Measurements from ENCODE around the gene PLXNA4.

The PLXNA4 gene

DNA sequence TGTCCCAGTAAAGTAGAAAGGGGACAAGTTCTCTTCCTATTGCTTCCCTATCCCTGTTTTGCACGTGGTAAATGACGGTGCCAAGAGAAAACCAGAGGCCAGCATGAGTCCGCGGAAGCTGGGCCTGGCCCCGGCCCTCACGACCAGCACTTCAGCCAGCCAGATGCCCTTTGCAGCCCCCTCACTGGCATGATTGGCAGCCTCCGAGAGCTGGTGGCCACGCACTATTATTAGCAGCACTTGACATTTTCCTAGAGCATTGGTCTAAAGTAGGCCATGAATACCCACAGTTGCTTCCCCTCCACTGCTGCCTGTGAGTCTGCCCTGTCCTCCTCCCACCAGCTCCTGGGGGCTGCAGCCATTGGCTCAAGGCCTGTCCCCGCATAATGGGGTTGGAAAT, 369.1 kb downstream of the PLXNA4 start:
- no peak for DNase-seq (ENCODE audit: low spot score)

- DNase-seq (ENCODE audit: low spot score), result no peak
Observed at GRCh38 chr7:132206594-132206993, 369.7 kb downstream of the PLXNA4 start.

DNA sequence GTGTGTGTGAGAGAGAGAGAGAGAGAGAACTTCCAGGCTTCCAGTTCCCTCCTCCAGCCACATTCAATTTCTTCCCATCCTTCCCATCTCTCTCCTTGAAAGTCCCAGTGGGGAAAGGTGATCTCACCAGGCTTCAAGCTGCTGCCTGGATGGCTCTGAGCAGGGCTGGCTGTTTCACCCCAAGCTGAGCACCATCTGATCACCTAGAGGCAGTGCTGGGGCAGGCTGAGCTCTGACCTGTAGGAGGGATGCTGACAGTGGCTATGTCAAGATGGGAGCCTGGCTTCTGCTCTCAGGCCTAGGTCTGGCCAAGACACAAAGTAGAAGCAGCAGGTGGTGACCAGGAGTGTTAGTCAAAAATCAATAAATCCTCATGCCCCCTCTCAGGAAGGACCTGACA, 370.8 kb downstream of the PLXNA4 start:
- no peak for DNase-seq (ENCODE audit: low spot score)

DNA sequence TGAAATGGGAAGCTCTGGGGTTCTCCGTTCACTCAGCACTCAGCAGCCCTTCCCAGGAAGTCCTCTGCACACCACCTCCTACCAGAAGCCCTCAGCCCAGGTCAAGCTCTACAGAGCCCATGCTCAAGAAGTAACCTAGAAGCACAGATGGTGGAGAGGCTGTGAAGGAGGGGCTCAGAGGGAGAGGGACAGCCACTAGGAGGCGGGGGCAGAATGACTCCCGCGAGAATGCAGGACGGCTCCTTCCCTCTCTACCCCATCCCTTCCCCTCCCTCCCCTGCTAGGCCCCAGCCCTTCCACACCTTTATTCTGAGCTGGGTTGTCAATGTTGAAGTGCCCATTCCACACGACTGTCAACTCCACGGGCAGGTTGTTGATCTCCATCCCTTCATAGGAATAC, 373.2 kb downstream of the PLXNA4 start:
- DNase-seq (ENCODE audit: low spot score), result no peak

GRCh38 chr7:132202541-132202940, 373.7 kb downstream of the PLXNA4 start:
- DNase-seq (ENCODE audit: low spot score), result no peak

DNA sequence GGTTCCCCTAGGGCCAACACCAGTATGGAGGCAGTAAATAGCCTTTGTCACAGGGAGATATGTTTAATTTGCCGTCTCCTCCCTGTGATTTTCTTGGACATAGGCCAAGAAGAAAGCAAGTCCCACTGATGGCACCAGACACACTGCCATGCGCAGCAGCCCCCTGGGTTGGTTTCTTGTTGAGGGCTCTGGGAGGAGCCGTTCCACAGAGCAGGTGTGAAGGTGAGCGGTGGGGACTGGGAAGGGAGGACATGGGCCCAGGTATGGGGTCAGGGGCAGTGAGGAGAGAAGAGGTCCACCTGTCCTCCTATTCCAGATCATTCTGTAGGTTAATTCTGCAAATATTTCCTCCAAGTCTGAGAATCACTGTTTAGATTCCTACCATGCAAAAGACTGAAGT, 376.1 kb downstream of the PLXNA4 start:
- no peak for DNase-seq (ENCODE audit: low spot score)

- DNase-seq (ENCODE audit: low spot score), result no peak
Observed at GRCh38 chr7:132199626-132200025, 376.6 kb downstream of the PLXNA4 start.

DNA sequence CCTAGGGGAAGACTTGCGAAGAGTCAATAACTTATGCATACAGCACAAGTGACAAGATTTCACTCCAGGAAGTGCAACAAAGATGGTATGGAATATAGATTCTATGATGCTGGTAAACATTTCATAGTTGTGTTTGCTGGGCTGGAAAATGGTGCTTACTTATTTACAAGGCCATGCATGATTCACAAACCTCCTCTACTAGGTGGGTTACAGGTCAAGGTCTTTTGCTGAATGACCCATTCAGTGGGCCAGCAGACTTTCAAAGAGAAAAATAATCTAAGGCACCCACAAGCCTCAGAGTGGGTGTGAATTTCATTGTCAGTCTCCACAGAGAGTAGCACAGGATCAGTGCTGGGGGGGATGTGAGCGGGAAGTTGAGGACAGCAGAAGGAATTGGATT, 378.5 kb downstream of the PLXNA4 start:
- no peak for DNase-seq (ENCODE audit: low spot score)

DNA sequence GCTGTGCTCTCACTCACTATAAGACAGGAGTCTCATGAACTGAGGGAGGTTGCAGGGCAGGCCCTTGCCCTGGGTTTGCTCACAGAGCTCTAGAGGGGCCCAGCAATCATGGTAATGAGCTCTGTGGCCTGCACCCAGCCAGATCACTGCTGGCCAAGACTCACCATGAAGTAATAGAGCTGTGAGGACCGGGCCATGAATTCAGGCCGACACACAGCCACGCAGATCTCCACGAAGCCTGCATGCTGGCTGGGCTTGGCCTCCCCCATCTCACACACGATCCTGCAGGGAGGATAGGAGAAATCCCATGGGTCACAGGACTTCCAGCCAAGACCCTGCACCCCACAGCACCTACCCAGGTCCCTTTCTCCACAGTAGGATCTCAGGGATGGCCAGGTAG, 382.4 kb downstream of the PLXNA4 start:
- DNase-seq (ENCODE audit: low spot score), result no peak

DNA sequence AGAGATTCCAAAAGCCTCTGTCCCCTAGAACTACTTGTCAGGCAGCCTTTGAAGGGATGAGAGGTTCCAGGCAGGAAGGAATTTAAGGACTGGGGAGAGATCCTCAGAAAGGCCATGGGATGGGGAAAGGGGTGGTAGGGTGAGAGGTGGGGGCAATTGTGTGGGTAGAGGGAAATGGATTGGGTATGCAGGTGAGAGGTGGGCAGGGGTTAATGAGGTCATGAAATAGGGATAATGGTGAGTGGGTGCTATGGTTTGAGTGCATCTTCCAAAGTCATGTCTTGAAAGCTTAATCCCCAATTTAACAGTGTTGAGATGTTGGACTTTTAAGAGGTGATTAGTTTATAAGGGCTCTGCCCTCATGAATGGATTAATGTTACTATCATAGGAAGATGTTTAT, 383.5 kb downstream of the PLXNA4 start:
- DNase-seq (ENCODE audit: low spot score), result no peak

GRCh38 chr7:132191418-132191817, 384.9 kb downstream of the PLXNA4 start:
- no peak for DNase-seq (ENCODE audit: low spot score)

- DNase-seq (ENCODE audit: low spot score), result no peak
Observed at GRCh38 chr7:132190683-132191082, 385.6 kb downstream of the PLXNA4 start.

- no peak for DNase-seq (ENCODE audit: low spot score)
Observed at GRCh38 chr7:132189881-132190280, 386.4 kb downstream of the PLXNA4 start.

GRCh38 chr7:132187869-132188789, 388.1 kb downstream of the PLXNA4 start:
- no peak for DNase-seq (ENCODE audit: low spot score)

DNA sequence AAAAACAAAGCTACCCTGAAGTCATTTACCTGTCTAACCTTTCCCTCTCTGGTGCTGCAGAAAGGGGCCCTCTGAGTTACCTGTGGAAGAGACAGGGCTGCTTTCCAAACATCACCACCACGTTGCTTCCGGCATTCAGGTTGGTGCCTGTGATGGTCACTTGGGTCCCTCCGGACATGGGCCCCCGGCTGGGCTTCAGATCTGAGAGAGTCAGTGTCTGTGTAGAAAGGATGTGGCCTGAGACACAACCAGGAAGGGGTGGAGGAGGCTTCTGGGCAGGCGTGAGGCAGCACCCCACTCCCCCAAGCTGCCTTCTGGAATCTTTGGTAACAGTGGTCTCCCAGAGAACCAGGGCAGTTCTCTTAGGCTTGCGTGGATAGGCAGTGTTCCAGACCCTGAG, 388.9 kb downstream of the PLXNA4 start:
- DNase-seq (ENCODE audit: low spot score), result no peak

DNA sequence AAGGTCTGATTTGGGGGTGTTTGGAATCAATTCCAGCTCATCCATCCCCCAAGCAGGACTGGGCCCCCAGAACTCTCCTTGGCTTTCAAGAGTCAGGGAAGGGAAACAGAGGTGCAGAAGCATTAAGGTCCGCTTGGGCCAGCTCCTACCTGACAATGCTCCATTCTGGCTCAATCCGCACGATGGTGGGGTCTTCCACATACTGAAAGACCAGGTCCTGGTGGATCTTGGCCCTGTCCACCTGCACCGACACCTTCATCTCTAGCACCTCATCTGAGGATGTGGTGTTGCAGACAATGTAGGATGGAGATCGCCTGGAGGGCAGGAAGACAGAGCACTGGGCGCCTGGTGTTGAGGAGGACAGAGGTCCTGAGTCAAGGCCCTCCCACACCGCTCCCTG, 391.1 kb downstream of the PLXNA4 start:
- no peak for DNase-seq (ENCODE audit: low spot score)

DNA sequence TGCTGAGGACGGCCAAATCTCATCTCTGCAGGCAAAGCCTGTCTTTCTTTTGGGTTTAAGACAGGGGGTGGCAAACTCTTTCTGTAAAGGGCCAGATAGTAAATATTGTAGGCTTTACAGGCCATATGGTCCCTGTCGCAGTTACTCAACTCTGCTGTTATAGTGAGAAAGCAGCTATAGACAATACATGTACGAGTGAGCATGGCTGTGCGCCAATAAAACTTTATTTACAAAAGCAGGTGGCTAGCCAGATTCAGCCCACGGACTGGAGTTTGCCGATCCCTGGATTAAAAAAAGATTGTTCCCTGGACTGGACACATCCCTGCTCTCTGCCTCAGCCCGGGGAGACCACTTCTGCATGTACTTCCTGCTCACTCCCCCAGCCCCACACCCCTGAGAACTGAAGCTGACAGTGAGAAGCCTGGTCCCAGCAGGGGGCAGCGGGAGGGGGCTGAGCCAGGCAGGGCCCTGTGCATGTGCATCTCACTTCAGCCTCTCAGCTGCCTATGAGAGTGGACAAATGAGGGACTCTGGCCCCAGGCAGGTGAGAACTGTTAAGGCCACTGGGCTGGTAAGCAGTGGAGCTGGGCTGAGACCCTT, 392.4 kb downstream of the PLXNA4 start:
- DNase-seq (ENCODE audit: low spot score), result no peak

- no peak for DNase-seq (ENCODE audit: low spot score)
Observed at GRCh38 chr7:132182992-132183391, 393.3 kb downstream of the PLXNA4 start.

- DNase-seq (ENCODE audit: low spot score), result no peak
Observed at GRCh38 chr7:132181946-132182685, 394.2 kb downstream of the PLXNA4 start.

- DNase-seq (ENCODE audit: low spot score), result no peak
Observed at GRCh38 chr7:132181371-132181770, 394.9 kb downstream of the PLXNA4 start.

- no peak for DNase-seq (ENCODE audit: low spot score)
Observed at GRCh38 chr7:132180481-132180880, 395.8 kb downstream of the PLXNA4 start.

DNA sequence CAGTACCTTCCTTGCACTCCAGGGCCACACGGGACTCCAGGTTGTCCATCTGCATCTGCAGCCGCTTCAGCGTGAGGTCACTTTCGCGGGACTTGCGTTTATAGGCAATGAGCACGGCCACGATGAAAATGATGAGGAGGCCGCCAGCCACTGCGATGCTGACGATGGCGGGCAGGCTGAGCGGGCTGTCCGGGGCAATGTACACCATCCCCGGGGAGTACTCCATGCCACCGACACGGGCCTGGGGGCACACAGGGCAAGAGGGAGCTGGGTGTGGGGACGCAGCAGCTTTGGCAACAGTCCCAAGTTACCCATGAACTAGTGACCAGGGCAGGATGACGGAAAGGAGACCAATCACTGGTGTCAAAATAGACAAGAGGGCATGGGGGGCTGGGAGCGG, 396.6 kb downstream of the PLXNA4 start:
- DNase-seq (ENCODE audit: low spot score), result no peak

DNA sequence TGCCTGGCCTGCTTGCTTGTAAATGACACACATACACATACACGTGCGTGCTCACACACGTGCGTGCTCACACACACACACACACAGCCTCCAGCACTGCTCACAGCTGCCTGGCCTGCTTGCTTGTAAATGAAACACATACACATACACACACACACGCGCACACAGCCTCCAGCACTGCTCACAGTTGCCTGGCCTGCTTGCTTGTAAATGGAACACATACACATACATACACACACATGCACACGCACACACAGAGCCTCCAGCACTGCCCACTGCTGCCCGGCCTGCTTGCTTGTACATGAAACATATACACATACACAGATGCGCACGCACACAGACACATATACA, 397.2 kb downstream of the PLXNA4 start:
- DNase-seq (ENCODE audit: low spot score), result no peak
